CD4-positive, alpha-beta T cell (primary cell): ENCODE measurements around the gene BATF3. TPM values are rescaled to one million over a fixed set of nuclear protein-coding genes. Genes with fewer than 3 reads are reported as not detected.

Source experiments
- ATAC-seq: fragments of 200-7000 bp; cut with Tn5 transposase; one replicate; pipeline ENCODE4 v1.10.0; 2022; ENCODE audit warnings: mild to moderate bottlenecking; ENCODE audit not compliant: poor library complexity
- CTCF ChIA-PET: fragments of 350-600 bp; sonication (Branson Sonifier 250); formaldehyde crosslinking; loops from one replicate; lab custom pipeline; 2021; ENCODE audit warnings: antibody characterized with exemption, inconsistent platforms; lab: Charles Lee
- POLR2A ChIA-PET: fragments of 350-600 bp; sonication (Branson Sonifier 250); formaldehyde crosslinking; loops from one replicate; lab custom pipeline; 2021; ENCODE audit warnings: antibody characterized with exemption, inconsistent platforms; lab: Charles Lee
- DNase-seq, 14 experiments: peaks; one replicate each; pipeline ENCODE4 v3.0.0-alpha.2; 2013 to 2020; ENCODE audit warnings: mixed read lengths in 2 of 14
- H3K27ac ChIP-seq, 2 donors: one replicate each; pipeline versions ENCODE4 v1.5.1 to v1.7.0; 2013; ENCODE audit warnings: low read length in 2 of 2, low read depth in 1 of 2, mild to moderate bottlenecking in 1 of 2
- H3K27me3 ChIP-seq, 2 experiments: 1 replicate in 1 of 2; 2 replicates in 1 of 2; pipeline versions ENCODE4 v1.6.1 to v1.7.0; 2013; ENCODE audit warnings: low read length in 2 of 2, control low read depth in 1 of 2, mild to moderate bottlenecking in 1 of 2, moderate library complexity in 1 of 2; ENCODE audit not compliant: insufficient read depth in 2 of 2, control insufficient read depth in 1 of 2
- H3K36me3 ChIP-seq: one replicate; pipeline ENCODE4 v1.6.1; 2013; ENCODE audit warnings: low read length, control low read depth; ENCODE audit not compliant: insufficient read depth
- H3K4me1 ChIP-seq: one replicate; pipeline ENCODE4 v1.6.1; 2013; ENCODE audit warnings: low read length, control low read depth; ENCODE audit not compliant: insufficient read depth
- H3K4me3 ChIP-seq: one replicate; pipeline ENCODE4 v1.5.1; 2013; ENCODE audit warnings: mild to moderate bottlenecking, low read length, moderate library complexity
- H3K9me3 ChIP-seq, 2 experiments: 1 replicate in 1 of 2; 2 replicates in 1 of 2; pipeline versions ENCODE4 v1.6.1 to v1.7.0; 2013; ENCODE audit warnings: low read length in 2 of 2, mild to moderate bottlenecking in 2 of 2, control low read depth in 1 of 2, moderate library complexity in 1 of 2; ENCODE audit not compliant: control insufficient read depth in 1 of 2, insufficient read depth in 1 of 2
- H3K27ac Mint-ChIP-seq: one replicate; pipeline ENCODE4 v1.8.0; 2020; ENCODE audit warnings: mixed read lengths
- H3K27me3 Mint-ChIP-seq: one replicate; pipeline ENCODE4 v1.8.0; 2021; ENCODE audit warnings: mixed read lengths
- H3K36me3 Mint-ChIP-seq: one replicate; pipeline ENCODE4 v1.8.0; 2021; ENCODE audit warnings: low read depth, mixed read lengths
- H3K4me1 Mint-ChIP-seq: one replicate; pipeline ENCODE4 v1.8.0; 2021; ENCODE audit warnings: low read depth, mixed read lengths
- H3K4me3 Mint-ChIP-seq: one replicate; pipeline ENCODE4 v1.8.0; 2020; ENCODE audit warnings: mild to moderate bottlenecking, mixed read lengths
- H3K9me3 Mint-ChIP-seq: one replicate; pipeline ENCODE4 v1.8.0; 2020; ENCODE audit warnings: mixed read lengths
- intact Hi-C, 2 experiments: fragments of 100-400 bp; cut with DNase I in 1 of 2; cut with micrococcal nuclease in 1 of 2; formaldehyde crosslinking; loops; one replicate each; pipeline versions ENCODE4 v1.15.1 to v1.9.0; 2023 to 2025; cut with DNase I, micrococcal nuclease
- total RNA-seq, 174 experiments: library from RNA in 2 of 174; stranded (reverse) in 2 of 174; gene quantifications; one replicate each; pipeline ENCODE4 v1.2.3 and lab custom pipeline; 2021 to 2026
- TF ChIP-seq, protein P1 (sequence below): fragments of 200-600 bp; IDR thresholded peaks from one replicate; pipeline ENCODE4 v1.8.0; 2022; ENCODE audit warnings: antibody characterized with exemption, mild to moderate bottlenecking

The BATF3 gene
- total RNA-seq, 2 experiments from 2014 or later: 0.92 to 1.2 TPM

DNA sequence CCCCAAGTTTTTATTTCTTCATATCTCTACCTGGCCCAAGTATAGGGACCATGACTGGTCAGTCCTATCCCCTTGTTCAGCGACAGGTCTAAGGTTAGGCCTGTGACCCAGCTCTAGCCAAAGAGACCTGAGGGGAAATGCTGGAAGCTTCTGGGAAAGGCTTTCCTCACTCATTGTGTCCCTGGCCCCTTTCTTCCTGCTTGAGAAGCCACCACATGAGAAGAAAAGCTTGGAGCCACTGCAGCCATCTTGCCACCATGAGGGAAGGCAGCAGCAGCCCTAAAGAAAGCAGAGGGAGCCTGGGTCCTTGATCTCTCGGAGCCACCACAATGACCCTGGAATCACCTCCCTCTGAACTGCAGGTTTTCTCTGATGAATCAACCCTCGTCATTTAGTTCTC lies 47.7 kb downstream of the BATF3 start:
- Mint-ChIP-seq H3K36me3 (no peaks in the 10 kb centered on the region), H3K9me3 (no peaks in the 10 kb centered on the region), H3K27ac (no peak overlapping the region), H3K27me3 (peaks cover 17% of the 10 kb centered on the region), H3K4me3 (no peak overlapping the region), H3K4me1 (no peaks in the 10 kb centered on the region)
- Histone ChIP-seq H3K4me3 (no peak overlapping the region), H3K27me3 (no peaks in the 10 kb centered on the region), H3K4me1 (no peaks in the 10 kb centered on the region), H3K9me3 (no peaks in the 10 kb centered on the region), H3K27ac (no peak overlapping the region), H3K36me3 (no peaks in the 10 kb centered on the region)
- intact Hi-C loops: no loop called here
- DNase-seq (no peak), ATAC-seq (no peak)
- ChIA-PET POLR2A (no interaction called here), CTCF (interaction anchor here (1.3 kb wide), 1 partner anchor 174 kb away, joined by 4 read pairs; no protein-coding TSS in a partner anchor)
- TF ChIP-seq, protein P1, sequence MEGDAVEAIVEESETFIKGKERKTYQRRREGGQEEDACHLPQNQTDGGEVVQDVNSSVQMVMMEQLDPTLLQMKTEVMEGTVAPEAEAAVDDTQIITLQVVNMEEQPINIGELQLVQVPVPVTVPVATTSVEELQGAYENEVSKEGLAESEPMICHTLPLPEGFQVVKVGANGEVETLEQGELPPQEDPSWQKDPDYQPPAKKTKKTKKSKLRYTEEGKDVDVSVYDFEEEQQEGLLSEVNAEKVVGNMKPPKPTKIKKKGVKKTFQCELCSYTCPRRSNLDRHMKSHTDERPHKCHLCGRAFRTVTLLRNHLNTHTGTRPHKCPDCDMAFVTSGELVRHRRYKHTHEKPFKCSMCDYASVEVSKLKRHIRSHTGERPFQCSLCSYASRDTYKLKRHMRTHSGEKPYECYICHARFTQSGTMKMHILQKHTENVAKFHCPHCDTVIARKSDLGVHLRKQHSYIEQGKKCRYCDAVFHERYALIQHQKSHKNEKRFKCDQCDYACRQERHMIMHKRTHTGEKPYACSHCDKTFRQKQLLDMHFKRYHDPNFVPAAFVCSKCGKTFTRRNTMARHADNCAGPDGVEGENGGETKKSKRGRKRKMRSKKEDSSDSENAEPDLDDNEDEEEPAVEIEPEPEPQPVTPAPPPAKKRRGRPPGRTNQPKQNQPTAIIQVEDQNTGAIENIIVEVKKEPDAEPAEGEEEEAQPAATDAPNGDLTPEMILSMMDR: no peak

DNA sequence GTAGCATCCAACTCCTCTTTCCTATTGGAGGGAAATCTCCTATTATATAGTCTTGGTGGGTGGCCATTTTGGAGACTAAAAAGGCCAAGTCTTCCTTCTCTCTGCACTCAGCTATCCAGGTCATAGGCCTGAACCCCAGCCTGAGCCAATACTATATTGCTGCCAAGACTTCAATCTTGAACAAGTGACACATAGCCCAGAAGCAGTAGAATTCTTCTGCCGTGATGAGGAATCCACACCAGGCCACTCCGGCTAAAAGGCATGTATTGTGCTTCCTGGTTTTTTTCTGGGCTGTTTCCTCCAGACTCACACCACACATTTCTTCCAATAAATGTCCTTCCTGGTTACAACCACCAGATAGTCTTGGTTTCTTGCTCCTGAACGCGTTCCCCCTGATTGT lies 48.1 kb downstream of the BATF3 start:
- peaks cover 17% of the 10 kb centered on the region for H3K27me3 Mint-ChIP-seq
- H3K4me3 Mint-ChIP-seq: no peak overlapping the region
- Histone ChIP-seq H3K27ac (no peak overlapping the region), H3K4me1 (no peaks in the 10 kb centered on the region), H3K9me3 (no peaks in the 10 kb centered on the region), H3K27me3 (no peaks in the 10 kb centered on the region), H3K4me3 (no peak overlapping the region), H3K36me3 (no peaks in the 10 kb centered on the region)
- intact Hi-C loops: no loop called here
- ATAC-seq: no peak
- no peaks in the 10 kb centered on the region for H3K9me3 Mint-ChIP-seq
- TF ChIP-seq, protein P1: no peak
- no peak overlapping the region for H3K27ac Mint-ChIP-seq
- ChIA-PET POLR2A (no interaction called here), CTCF (interaction anchor here (1.3 kb wide), 1 partner anchor 174 kb away, joined by 4 read pairs; no protein-coding TSS in a partner anchor)
- no peaks in the 10 kb centered on the region for H3K4me1 Mint-ChIP-seq
- H3K36me3 Mint-ChIP-seq: no peaks in the 10 kb centered on the region
- DNase-seq: no peak

DNA sequence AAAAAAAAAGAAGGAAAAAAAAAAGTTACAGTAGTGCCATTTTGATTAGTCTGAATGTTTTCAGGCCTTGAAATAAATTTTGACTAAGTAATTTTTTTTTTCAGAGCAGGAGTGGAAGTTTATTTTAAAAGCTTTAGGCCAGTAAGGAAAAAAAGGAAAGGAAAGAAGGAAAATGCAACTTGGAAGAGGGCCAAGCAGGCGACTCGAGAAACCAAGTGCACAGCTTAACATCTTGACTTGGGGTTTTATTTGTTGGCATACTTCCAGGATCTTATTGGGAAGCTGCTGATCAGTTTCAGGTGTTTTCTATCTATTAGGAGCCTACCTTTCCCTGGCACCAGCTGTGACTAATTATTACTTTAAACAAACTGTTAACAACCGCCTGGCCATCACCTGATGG lies 49.4 kb downstream of the BATF3 start:
- Histone ChIP-seq H3K36me3 (no peaks in the 10 kb centered on the region), H3K9me3 (no peaks in the 10 kb centered on the region), H3K27ac (no peak overlapping the region), H3K27me3 (no peaks in the 10 kb centered on the region), H3K4me1 (no peaks in the 10 kb centered on the region), H3K4me3 (no peak overlapping the region)
- no peak for DNase-seq
- TF ChIP-seq, protein P1: no peak
- Mint-ChIP-seq H3K36me3 (no peaks in the 10 kb centered on the region), H3K27ac (no peak overlapping the region), H3K4me3 (no peak overlapping the region), H3K9me3 (no peaks in the 10 kb centered on the region), H3K27me3 (peaks cover 15% of the 10 kb centered on the region), H3K4me1 (no peaks in the 10 kb centered on the region)
- ChIA-PET CTCF (no interaction called here), POLR2A (no interaction called here)
- no peak for ATAC-seq
- intact Hi-C loops: no loop called here
